Common myeloid progenitor, CD34-positive (primary cell): Measurements from ENCODE around the gene PAX4. TPM values are rescaled to one million over a fixed set of nuclear protein-coding genes. Genes with fewer than 3 reads are reported as not detected.

ENCODE experiments used
- CTCF ChIA-PET: fragments of 350-600 bp; sonication (Branson Sonifier 250); formaldehyde crosslinking; loops from one replicate; lab custom pipeline; 2021; ENCODE audit warnings: antibody characterized with exemption; lab: Charles Lee
- POLR2A ChIA-PET: fragments of 350-600 bp; sonication (Branson Sonifier 250); formaldehyde crosslinking; loops from one replicate; lab custom pipeline; 2021; ENCODE audit warnings: antibody characterized with exemption; lab: Charles Lee
- DNase-seq, 3 donors: peaks; one replicate each; pipeline versions ENCODE4 v3.0.0 to v3.0.0-alpha.2; 2013
- H3K27ac ChIP-seq, 2 experiments: 1 replicate in 1 of 2; 2 replicates in 1 of 2; pipeline ENCODE4 v1.7.0; 2013; ENCODE audit warnings: inconsistent platforms in 2 of 2, low read length in 2 of 2, mild to moderate bottlenecking in 2 of 2, low read depth in 1 of 2, moderate library complexity in 1 of 2; ENCODE audit not compliant: severe bottlenecking in 2 of 2, insufficient read depth in 1 of 2, poor library complexity in 1 of 2
- H3K27me3 ChIP-seq, 5 experiments: replicated peaks in 2 of 5; 1 replicate in 3 of 5; 2 replicates in 2 of 5; pipeline versions ENCODE4 v1.6.1 to v1.7.0; 2013; ENCODE audit warnings: low read length in 4 of 5, mild to moderate bottlenecking in 2 of 5, moderate library complexity in 2 of 5, inconsistent platforms in 1 of 5; ENCODE audit not compliant: insufficient read depth in 5 of 5, control insufficient read depth in 4 of 5
- H3K36me3 ChIP-seq, 4 experiments: 1 replicate in 2 of 4; 2 replicates in 2 of 4; pipeline versions ENCODE4 v1.6.1 to v1.7.0; 2013; ENCODE audit warnings: low read length in 3 of 4, control low read depth in 1 of 4, mild to moderate bottlenecking in 1 of 4; ENCODE audit not compliant: control insufficient read depth in 4 of 4, insufficient read depth in 4 of 4
- H3K4me1 ChIP-seq, 4 experiments: 1 replicate in 3 of 4; 2 replicates in 1 of 4; pipeline versions ENCODE4 v1.6.1 to v1.7.1; 2013; ENCODE audit warnings: low read length in 3 of 4, mild to moderate bottlenecking in 3 of 4, control low read depth in 1 of 4, inconsistent platforms in 1 of 4, moderate library complexity in 1 of 4; ENCODE audit not compliant: control insufficient read depth in 4 of 4, insufficient read depth in 4 of 4; ENCODE audit errors: control extremely low read depth in 1 of 4
- H3K4me3 ChIP-seq, 7 experiments: 1 replicate in 4 of 7; 2 replicates in 3 of 7; pipeline versions ENCODE4 v1.5.1 to v1.7.0; 2013; ENCODE audit warnings: mild to moderate bottlenecking in 7 of 7, low read length in 6 of 7, moderate library complexity in 6 of 7, inconsistent platforms in 2 of 7, low read depth in 2 of 7, control low read depth in 1 of 7; ENCODE audit not compliant: insufficient read depth in 4 of 7, control insufficient read depth in 1 of 7; ENCODE audit errors: extremely low read depth in 1 of 7
- H3K9me3 ChIP-seq, 5 experiments: 1 replicate in 4 of 5; 2 replicates in 1 of 5; pipeline versions ENCODE4 v1.6.1 to v1.7.1; 2013; ENCODE audit warnings: low read length in 4 of 5, mild to moderate bottlenecking in 2 of 5, inconsistent platforms in 1 of 5, low read depth in 1 of 5, moderate library complexity in 1 of 5; ENCODE audit not compliant: control insufficient read depth in 4 of 5, insufficient read depth in 2 of 5; ENCODE audit errors: control extremely low read depth in 1 of 5
- WGBS: methylation state at CpG from one replicate; pipeline ENCODE4 v1.1.5; 2013; ENCODE audit not compliant: insufficient coverage; 5-methylcytosine and 5-hydroxymethylcytosine counted together
- polyA plus RNA-seq: library from polyadenylated mRNA; unstranded; fragments of 120-200 nt; gene quantifications from one replicate; pipeline ENCODE4 v1.2.1, GENCODE V29; 2013

The PAX4 gene
- polyA plus RNA-seq, result not detected

- Histone ChIP-seq H3K4me1 (no peaks in the 10 kb centered on the region), H3K4me3 (no peak within 1 kb of the TSS), H3K9me3 (no peaks in the 10 kb centered on the region), H3K36me3 (no peaks in the 10 kb centered on the region), H3K27me3 (peaks cover 13 to 84% (median 32%) of the 10 kb centered on the region in 5 experiments), H3K27ac (no peak within 1 kb of the TSS)
- ChIA-PET CTCF (no interaction called here), POLR2A (no interaction called here)
- DNase-seq, result no peak
- 58% methylated on average over 2 of the region's 2 CpGs for WGBS
These were observed at the start of gene PAX4 for GRCh38 chr7:127618042-127618441. TSS of gene PAX4 (minus strand) at chr7:127618142. CDS start at chr7:127615928, 2,214 bp downstream.

GRCh38 chr7:127667017-127667670, 49.2 kb upstream of the PAX4 start:
- H3K27ac ChIP-seq, result no peak overlapping the region
- ChIA-PET CTCF (interaction anchor here (1.0 kb wide), 1 partner anchor 67 kb away, joined by 6 read pairs; no protein-coding TSS in a partner anchor), POLR2A (no interaction called here)
- no peaks in the 10 kb centered on the region for H3K27me3 ChIP-seq
- no peaks in the 10 kb centered on the region for H3K9me3 ChIP-seq
- WGBS, result 100% methylated on average over 2 of the region's 3 CpGs
- peaks cover 4 to 12% (median 6%) of the 10 kb centered on the region in 4 experiments for H3K4me1 ChIP-seq
- no peak overlapping the region for H3K4me3 ChIP-seq
- H3K36me3 ChIP-seq, result peaks cover 0 to 27% (median 9%) of the 10 kb centered on the region in 4 experiments
- no peak for DNase-seq

GRCh38 chr7:127666602-127667001, 48.7 kb upstream of the PAX4 start:
- DNase-seq, result no peak
- no peaks in the 10 kb centered on the region for H3K9me3 ChIP-seq
- ChIA-PET POLR2A (no interaction called here), CTCF (interaction anchor here (1.0 to 1.4 kb wide), 2 partner anchors 12 to 67 kb away, joined by 4 to 6 read pairs; no protein-coding TSS in a partner anchor)
- WGBS, result 100% methylated on average over 4 of the region's 4 CpGs
- H3K36me3 ChIP-seq, result peaks cover 0 to 25% (median 8%) of the 10 kb centered on the region in 4 experiments
- no peaks in the 10 kb centered on the region for H3K27me3 ChIP-seq
- no peak overlapping the region for H3K27ac ChIP-seq
- no peak overlapping the region for H3K4me3 ChIP-seq
- H3K4me1 ChIP-seq, result peaks cover 4 to 12% (median 6%) of the 10 kb centered on the region in 4 experiments

- CTCF ChIA-PET, result interaction anchor here (1.0 to 1.4 kb wide), 2 partner anchors 12 to 68 kb away, joined by 4 to 6 read pairs; no protein-coding TSS in a partner anchor
- H3K9me3 ChIP-seq, result no peaks in the 10 kb centered on the region
- H3K36me3 ChIP-seq, result peaks cover 0 to 26% (median 6%) of the 10 kb centered on the region in 4 experiments
- no peak for DNase-seq
- POLR2A ChIA-PET, result no interaction called here
- no peak overlapping the region for H3K4me3 ChIP-seq
- H3K27me3 ChIP-seq, result no peaks in the 10 kb centered on the region
- H3K4me1 ChIP-seq, result peaks cover 4 to 12% (median 6%) of the 10 kb centered on the region in 4 experiments
- H3K27ac ChIP-seq, result no peak overlapping the region
- WGBS, result 50% methylated on average over 2 of the region's 7 CpGs
These were observed 48.0 kb upstream of the PAX4 start for GRCh38 chr7:127665922-127666321.

- ChIA-PET CTCF (no interaction called here), POLR2A (no interaction called here)
- WGBS, result 42% methylated on average over 1 of the region's 3 CpGs
- DNase-seq, result no peak
- Histone ChIP-seq H3K4me1 (peaks cover 4 to 20% (median 8%) of the 10 kb centered on the region in 4 experiments), H3K9me3 (no peaks in the 10 kb centered on the region), H3K36me3 (peaks cover 0 to 46% (median 8%) of the 10 kb centered on the region in 4 experiments), H3K4me3 (no peak overlapping the region), H3K27ac (no peak overlapping the region), H3K27me3 (no peaks in the 10 kb centered on the region)
These were observed 41.2 kb upstream of the PAX4 start for GRCh38 chr7:127658970-127659630.

- no peak overlapping the region for H3K27ac ChIP-seq
- H3K9me3 ChIP-seq, result no peaks in the 10 kb centered on the region
- ChIA-PET POLR2A (no interaction called here), CTCF (no interaction called here)
- no peaks in the 10 kb centered on the region for H3K27me3 ChIP-seq
- WGBS, result 89% methylated on average over 1 of the region's 3 CpGs
- H3K4me3 ChIP-seq, result no peak overlapping the region
- peaks cover 0 to 48% (median 6%) of the 10 kb centered on the region in 4 experiments for H3K36me3 ChIP-seq
- DNase-seq, result no peak
- peaks cover 10 to 31% (median 21%) of the 10 kb centered on the region in 4 experiments for H3K4me1 ChIP-seq
These were observed 39.6 kb upstream of the PAX4 start for GRCh38 chr7:127657500-127657899.

- H3K27me3 ChIP-seq, result no peaks in the 10 kb centered on the region
- H3K36me3 ChIP-seq, result peaks cover 0 to 38% (median 5%) of the 10 kb centered on the region in 4 experiments
- no peaks in the 10 kb centered on the region for H3K9me3 ChIP-seq
- DNase-seq, result no peak
- peaks cover 10 to 39% (median 34%) of the 10 kb centered on the region in 4 experiments for H3K4me1 ChIP-seq
- WGBS, result 90% methylated on average over 2 of the region's 2 CpGs
- no peak overlapping the region for H3K4me3 ChIP-seq
- ChIA-PET POLR2A (no interaction called here), CTCF (interaction anchor here (0.9 to 1.6 kb wide), 3 partner anchors 8 to 67 kb away, joined by 3 to 5 read pairs (median 3); partner anchors contain the start of gene ARF5)
- H3K27ac ChIP-seq, result no peak overlapping the region
These were observed 37.8 kb upstream of the PAX4 start for GRCh38 chr7:127655720-127656119.
